ENCODE results near the gene SPATA31E1. TPM values are rescaled to one million over a fixed set of nuclear protein-coding genes. Genes with fewer than 3 reads are reported as not detected.

The SPATA31E1 gene
- total RNA-seq, 1 donor from 2014 or later = not detected

- H3K27me3 Mint-ChIP-seq (ENCODE audit: unreplicated experiment) = no peaks in the 10 kb centered on the region
- H3K4me3 Mint-ChIP-seq (ENCODE audit: unreplicated experiment) = no peak overlapping the region
- H3K4me1 Mint-ChIP-seq (ENCODE audit: unreplicated experiment) = peaks cover under 1% of the 10 kb centered on the region
- H3K27ac Mint-ChIP-seq (ENCODE audit: unreplicated experiment) = no peak overlapping the region
- TF ChIP-seq CTCF (IDR thresholded peaks at IDR 0.05) = no peak
- DNase-seq (ENCODE audit: extremely low spot score, unreplicated experiment) = no peak
- H3K36me3 Mint-ChIP-seq (ENCODE audit: unreplicated experiment) = no peaks in the 10 kb centered on the region
- peaks cover 4% of the 10 kb centered on the region for H3K9me3 Mint-ChIP-seq (ENCODE audit: unreplicated experiment)
Observed at GRCh38 chr9:87878989-87879511, 3.6 kb upstream of the SPATA31E1 start.

- no peaks in the 10 kb centered on the region for H3K36me3 Mint-ChIP-seq (ENCODE audit: unreplicated experiment)
- no peak overlapping the region for H3K4me3 Mint-ChIP-seq (ENCODE audit: unreplicated experiment)
- H3K9me3 Mint-ChIP-seq (ENCODE audit: unreplicated experiment) = peaks cover 4% of the 10 kb centered on the region
- H3K4me1 Mint-ChIP-seq (ENCODE audit: unreplicated experiment) = no peaks in the 10 kb centered on the region
- no peaks in the 10 kb centered on the region for H3K27me3 Mint-ChIP-seq (ENCODE audit: unreplicated experiment)
- H3K27ac Mint-ChIP-seq (ENCODE audit: unreplicated experiment) = no peak overlapping the region
- no peak for DNase-seq (ENCODE audit: extremely low spot score, unreplicated experiment)
- no peak for TF ChIP-seq CTCF (IDR thresholded peaks at IDR 0.05)
Observed at GRCh38 chr9:87880116-87880515, 2.6 kb upstream of the SPATA31E1 start.

- peak; percentile 70 for DNase-seq (ENCODE audit: extremely low spot score, unreplicated experiment)
- Mint-ChIP-seq H3K36me3 (ENCODE audit: unreplicated experiment) (no peaks in the 10 kb centered on the region), H3K27ac (ENCODE audit: unreplicated experiment) (no peak overlapping the region)
Observed at GRCh38 chr9:87880683-87881082, 2.0 kb upstream of the SPATA31E1 start.

GRCh38 chr9:87883274-87883673, 597 bp downstream of the SPATA31E1 start:
- DNase-seq (ENCODE audit: extremely low spot score, unreplicated experiment) = no peak
- Mint-ChIP-seq H3K27ac (ENCODE audit: unreplicated experiment) (no peak overlapping the region), H3K4me3 (ENCODE audit: unreplicated experiment) (no peak overlapping the region), H3K4me1 (ENCODE audit: unreplicated experiment) (no peaks in the 10 kb centered on the region), H3K9me3 (ENCODE audit: unreplicated experiment) (no peaks in the 10 kb centered on the region), H3K36me3 (ENCODE audit: unreplicated experiment) (no peaks in the 10 kb centered on the region), H3K27me3 (ENCODE audit: unreplicated experiment) (no peaks in the 10 kb centered on the region)
- no peak for TF ChIP-seq CTCF (IDR thresholded peaks at IDR 0.05)

More at GRCh38 chr9:87880683-87881082, 2.0 kb upstream of the SPATA31E1 start:
- no peaks in the 10 kb centered on the region for H3K27me3 Mint-ChIP-seq (ENCODE audit: unreplicated experiment)
- no peak overlapping the region for H3K4me3 Mint-ChIP-seq (ENCODE audit: unreplicated experiment)
- H3K9me3 Mint-ChIP-seq (ENCODE audit: unreplicated experiment) = peaks cover 4% of the 10 kb centered on the region
- TF ChIP-seq CTCF (IDR thresholded peaks at IDR 0.05) = no peak
- H3K4me1 Mint-ChIP-seq (ENCODE audit: unreplicated experiment) = no peaks in the 10 kb centered on the region

- Mint-ChIP-seq H3K27me3 (ENCODE audit: unreplicated experiment) (no peaks in the 10 kb centered on the region), H3K36me3 (ENCODE audit: unreplicated experiment) (no peaks in the 10 kb centered on the region), H3K4me3 (ENCODE audit: unreplicated experiment) (no peak overlapping the region), H3K27ac (ENCODE audit: unreplicated experiment) (no peak overlapping the region), H3K4me1 (ENCODE audit: unreplicated experiment) (no peaks in the 10 kb centered on the region), H3K9me3 (ENCODE audit: unreplicated experiment) (no peaks in the 10 kb centered on the region)
- DNase-seq (ENCODE audit: extremely low spot score, unreplicated experiment) = no peak
- TF ChIP-seq CTCF (IDR thresholded peaks at IDR 0.05) = no peak
Observed at GRCh38 chr9:87883990-87884389, 1.3 kb downstream of the SPATA31E1 start.

Data from osteocyte (in vitro differentiated cells).